ENCODE results near the gene CRLF1. TPM values are rescaled to one million over a fixed set of nuclear protein-coding genes. Genes with fewer than 3 reads are reported as not detected.

CRLF1 gene
- total and polyA plus RNA-seq, 2 of the 8 experiments (the other 6 are each of a cell fraction or from before 2014, with no cell fraction given): 7.2 to 10.3 TPM

- H3K23me2 ChIP-seq (ENCODE audit: low read depth, low read length): peaks cover 13% of the 10 kb centered on the region; the same call in 1 of the 2 replicates
- no peak overlapping the region for H2AFZ ChIP-seq (ENCODE audit: low read length)
- WGBS, 2 experiments (ENCODE audit: extremely low coverage in 1 of 2, insufficient coverage in 1 of 2, insufficient read length in 1 of 2, insufficient replicate concordance in 2 of 2, low coverage in 1 of 2, low lambda C conversion rate in 2 of 2, missing lambda C conversion rate in 1 of 2): 84% methylated on average over 14 of the region's 17 CpGs; no CpG with 5 or more reads in 1 of the 2 experiments
- H2BK5ac ChIP-seq (ENCODE audit: low read depth, low read length): no peak overlapping the region
- no peak for FAIRE-seq
- no peak for DNase-seq (ENCODE audit: low read depth in 1 of 2, low spot score in 2 of 2)
- no peak overlapping the region for H3K14ac ChIP-seq (ENCODE audit: insufficient read length)
- H2BK120ac ChIP-seq (replicated peaks; ENCODE audit: low read depth, low read length): no peak overlapping the region
- H3K4me1 ChIP-seq (replicated peaks in 1 of 4; ENCODE audit: control insufficient read depth in 3 of 4, insufficient read depth in 4 of 4, low read length in 3 of 4): peaks cover 0 to 17% (median 2%) of the 10 kb centered on the region in 4 experiments; a peak in 3 of 7 replicates
- peaks cover 19% of the 10 kb centered on the region for H3K79me1 ChIP-seq (ENCODE audit: low read depth, low read length)
- H3K9ac ChIP-seq (replicated peaks in 1 of 4; ENCODE audit: extremely low read depth in 1 of 4, low read depth in 3 of 4, low read length in 3 of 4): no peak overlapping the region
- H3K36me3 ChIP-seq (ENCODE audit: control insufficient read depth in 2 of 4, insufficient read depth in 4 of 4, low read length in 3 of 4): no peaks in the 10 kb centered on the region
- H3K27me3 ChIP-seq (replicated peaks in 1 of 4; ENCODE audit: control insufficient read depth in 3 of 4, extremely low read depth in 1 of 4, insufficient read depth in 3 of 4, low read length in 3 of 4): no peaks in the 10 kb centered on the region
- H4K5ac ChIP-seq (ENCODE audit: insufficient read length, low read depth, low read length): no peak overlapping the region
- no peak overlapping the region for H3K56ac ChIP-seq (replicated peaks; ENCODE audit: insufficient read length, low read depth, low read length)
- no peak overlapping the region for H3K27ac ChIP-seq (ENCODE audit: low read depth, low read length)
- no peaks in the 10 kb centered on the region for H3K9me3 ChIP-seq (ENCODE audit: insufficient read depth in 2 of 2, low read depth in 1 of 2, low read length in 1 of 2)
- no peak overlapping the region for H3K4me2 ChIP-seq (ENCODE audit: insufficient read depth in 1 of 2, low read depth in 2 of 2, low read length in 2 of 2)
- H3K18ac ChIP-seq (ENCODE audit: extremely low read depth, low read length): no peak overlapping the region
- H3K4ac ChIP-seq (replicated peaks; ENCODE audit: insufficient read length, low read depth, low read length): no peak overlapping the region
- H4K91ac ChIP-seq (replicated peaks; ENCODE audit: insufficient read length, low read length): no peak overlapping the region
- H2BK20ac ChIP-seq (ENCODE audit: low read length): no peak overlapping the region
- peaks cover 4 to 44% of the 10 kb centered on the region in 2 experiments for H4K20me1 ChIP-seq (replicated peaks in 1 of 2; ENCODE audit: control insufficient read depth in 1 of 2, insufficient read depth in 2 of 2, low read length in 2 of 2)
- H3K23ac ChIP-seq (ENCODE audit: insufficient read length): no peak overlapping the region
- H3K79me2 ChIP-seq (ENCODE audit: control insufficient read depth in 1 of 2, insufficient read depth in 2 of 2, low read length in 2 of 2): peaks cover 0 to 4% of the 10 kb centered on the region in 2 experiments; a peak in 1 of 4 replicates
- no peak overlapping the region for H2BK12ac ChIP-seq (ENCODE audit: low read depth, low read length)
- H2BK15ac ChIP-seq (ENCODE audit: low read length): no peak overlapping the region
- POLR2A ChIA-PET (ENCODE audit: partially characterized antibody): interaction anchor here (1.2 kb wide), 1 partner anchor 58 kb away, joined by 3 read pairs; no protein-coding TSS in a partner anchor
- CTCF ChIA-PET (ENCODE audit: partially characterized antibody): no interaction called here
- H4K8ac ChIP-seq (ENCODE audit: extremely low read depth, insufficient read depth, low read length): no peak overlapping the region
- H3K4me3 ChIP-seq (ENCODE audit: extremely low read depth in 1 of 4, insufficient read depth in 2 of 4, low read depth in 3 of 4, low read length in 4 of 4): no peak overlapping the region
- no peak overlapping the region for H2AK5ac ChIP-seq (ENCODE audit: low read depth, low read length)
These were observed 43.4 kb upstream of the CRLF1 start for GRCh38 chr19:18650021-18650390.

Data from H1 (cell line).